GM12891 (cell line): ENCODE results near the gene MIA.

Source experiments
- DNase-seq: peaks from one replicate; pipeline ENCODE4 v3.0.0; 2011; ENCODE audit warnings: low spot score; ENCODE audit not compliant: insufficient read length
- FAIRE-seq: peaks from 2 replicates; lab custom pipeline; 2011; peaks lifted over from hg19 to GRCh38; lab: Jason Lieb, UNC
- PAX5 ChIP-seq: IDR thresholded peaks from 2 replicates; pipeline ENCODE4 v1.6.1; 2011; ENCODE audit warnings: low read length, moderate library complexity, mild to moderate bottlenecking; ENCODE audit not compliant: insufficient read depth, severe bottlenecking
- POLR2A ChIP-seq: IDR thresholded peaks from 2 replicates; pipeline ENCODE4 v1.6.1; 2011; ENCODE audit warnings: low read depth, low read length, control low read depth
- POLR2AphosphoS5 ChIP-seq: IDR thresholded peaks from 2 replicates; pipeline ENCODE4 v1.6.1; 2011; ENCODE audit warnings: low read depth, low read length, control low read depth
- POU2F2 ChIP-seq: IDR thresholded peaks from 2 replicates; pipeline ENCODE4 v1.6.1; 2011; ENCODE audit warnings: low read depth, mild to moderate bottlenecking, control low read depth, low read length, moderate library complexity
- SPI1 ChIP-seq: IDR thresholded peaks from 2 replicates; pipeline ENCODE4 v1.6.1; 2011; ENCODE audit warnings: low read depth, low read length, control low read depth
- TAF1 ChIP-seq: IDR thresholded peaks from 2 replicates; pipeline ENCODE4 v1.6.1; 2011; ENCODE audit warnings: low read depth, low read length, control low read depth

Gene MIA

DNA sequence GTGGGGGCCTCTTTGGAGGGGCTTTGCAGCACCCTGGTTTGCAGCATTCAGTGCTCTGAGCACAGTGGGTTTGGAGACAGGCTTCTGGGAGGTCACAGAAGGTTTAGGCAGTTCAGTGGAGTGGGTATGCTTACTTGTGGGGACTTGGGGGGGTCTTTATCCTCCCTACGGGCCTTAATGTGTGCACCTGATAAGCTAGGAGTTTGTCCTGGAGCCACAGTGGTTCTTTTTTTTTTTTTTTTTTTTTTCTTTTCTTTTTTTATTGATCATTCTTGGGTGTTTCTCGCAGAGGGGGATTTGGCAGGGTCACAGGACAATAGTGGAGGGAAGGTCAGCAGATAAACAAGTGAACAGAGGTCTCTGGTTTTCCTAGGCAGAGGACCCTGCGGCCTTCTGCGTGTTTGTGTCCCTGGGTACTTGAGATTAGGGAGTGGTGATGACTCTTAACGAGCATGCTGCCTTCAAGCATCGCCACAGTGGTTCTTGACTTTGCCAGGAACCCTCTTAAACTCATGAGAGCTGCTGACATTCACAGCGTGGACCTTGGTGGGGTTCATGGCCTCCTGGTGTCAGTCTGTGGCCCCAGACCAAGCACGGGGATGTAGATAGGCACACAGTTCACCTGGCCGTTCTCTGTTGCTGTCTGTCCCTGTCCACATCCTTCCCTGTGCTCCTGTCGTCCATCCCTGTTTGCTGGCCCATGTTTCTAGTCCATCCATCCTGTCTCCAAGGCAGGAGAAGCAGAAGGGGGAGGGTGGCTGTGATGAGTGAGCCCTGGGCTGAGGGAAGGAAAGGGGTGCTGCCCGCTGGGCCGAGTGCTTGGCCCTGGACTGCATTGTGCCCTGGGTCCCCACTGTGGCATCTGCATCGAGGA lies 26.3 kb downstream of the MIA start:
- DNase-seq (no peak), FAIRE-seq (no peak)
- no peak for TF ChIP-seq SPI1
- no peak for TF ChIP-seq POLR2AphosphoS5
- TF ChIP-seq POLR2A: no peak
- no peak for TF ChIP-seq POU2F2
- no peak for TF ChIP-seq TAF1
- no peak for TF ChIP-seq PAX5

DNA sequence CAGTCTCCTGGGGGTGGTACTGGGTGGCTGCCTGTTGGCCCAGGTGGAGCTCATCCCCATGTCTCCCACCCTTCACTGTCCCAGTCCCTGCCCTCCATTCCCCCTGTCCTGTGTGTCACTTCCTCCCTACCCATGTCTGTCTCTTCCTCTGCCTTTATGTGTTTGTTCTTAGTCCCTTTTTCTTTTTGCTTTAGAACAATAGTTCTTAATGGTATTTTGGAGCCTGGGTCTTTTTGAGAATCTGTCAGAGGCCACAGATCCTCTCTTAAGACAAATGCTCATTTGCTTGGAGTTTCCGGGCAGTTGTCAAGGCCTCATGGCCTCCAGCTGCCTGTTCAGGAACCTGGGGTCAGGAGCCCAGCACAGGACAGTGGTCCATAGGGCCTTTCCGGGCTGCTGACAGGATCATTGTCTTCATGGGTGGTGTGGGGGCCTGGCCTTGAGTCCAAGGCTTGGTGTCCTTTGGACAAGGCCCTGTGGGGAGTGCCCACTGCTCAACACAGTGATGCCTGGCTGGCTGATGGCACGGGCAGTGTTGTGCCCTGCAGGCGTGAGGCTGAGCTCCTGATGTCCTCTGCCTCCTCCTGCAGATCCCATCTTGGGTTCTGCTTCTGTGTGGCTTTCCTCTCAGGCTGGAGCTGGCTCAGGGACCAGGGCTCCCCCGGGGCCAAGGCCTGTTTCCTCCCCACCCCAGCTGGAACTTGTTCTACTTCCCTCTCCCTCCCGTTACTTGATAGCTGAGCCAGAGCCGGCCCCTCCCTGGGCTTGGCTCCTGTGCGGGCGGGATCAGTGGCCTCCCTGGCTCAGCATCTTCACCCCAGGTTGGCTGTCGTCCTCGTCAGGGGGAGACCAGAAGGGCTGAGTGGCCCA lies 27.2 kb downstream of the MIA start:
- DNase-seq: no peak
- no peak for FAIRE-seq
- 0 out of 2 replicates have a peak, but pooled peaks have one; percentile 48 for TF ChIP-seq SPI1
- TF ChIP-seq TAF1: no peak
- peak; percentile 26; the same call in 1 of the 2 replicates for TF ChIP-seq POLR2AphosphoS5
- TF ChIP-seq POU2F2: no peak
- no peak for TF ChIP-seq POLR2A
- no peak for TF ChIP-seq PAX5

DNA sequence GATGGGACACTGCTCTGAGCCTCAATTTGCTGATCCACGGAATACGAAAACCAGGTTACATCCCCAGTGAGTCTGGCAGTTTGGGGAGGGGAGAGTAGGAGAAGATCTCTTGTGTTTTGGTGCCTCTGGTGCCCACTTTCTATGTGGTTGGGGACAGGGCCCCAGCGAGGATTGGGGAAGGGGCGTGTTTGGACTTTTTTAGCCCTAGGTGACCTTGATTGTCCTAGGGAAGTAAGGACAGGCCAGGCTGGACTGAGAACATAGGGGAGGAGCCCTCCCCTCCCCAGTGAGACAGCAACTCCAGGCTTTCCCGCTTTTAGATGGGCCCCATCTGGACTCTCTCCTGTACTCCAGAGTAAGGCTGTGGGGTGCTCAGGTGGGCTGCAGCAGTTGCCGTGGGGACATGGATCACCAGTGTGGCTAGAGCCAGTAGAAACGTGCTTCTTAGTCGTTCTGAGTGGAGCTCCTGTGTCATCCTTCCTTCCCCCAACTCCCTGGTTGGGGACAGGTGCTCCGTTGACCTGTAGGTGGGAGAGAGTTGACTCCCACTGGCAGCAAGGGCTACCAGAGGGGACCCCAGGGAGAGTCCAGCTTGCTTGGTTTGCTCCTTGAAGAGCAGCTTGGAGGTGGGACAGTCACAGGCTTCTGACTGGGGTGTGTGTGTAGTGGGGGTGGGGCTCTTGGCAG lies 28.0 kb downstream of the MIA start:
- FAIRE-seq: no peak

DNA sequence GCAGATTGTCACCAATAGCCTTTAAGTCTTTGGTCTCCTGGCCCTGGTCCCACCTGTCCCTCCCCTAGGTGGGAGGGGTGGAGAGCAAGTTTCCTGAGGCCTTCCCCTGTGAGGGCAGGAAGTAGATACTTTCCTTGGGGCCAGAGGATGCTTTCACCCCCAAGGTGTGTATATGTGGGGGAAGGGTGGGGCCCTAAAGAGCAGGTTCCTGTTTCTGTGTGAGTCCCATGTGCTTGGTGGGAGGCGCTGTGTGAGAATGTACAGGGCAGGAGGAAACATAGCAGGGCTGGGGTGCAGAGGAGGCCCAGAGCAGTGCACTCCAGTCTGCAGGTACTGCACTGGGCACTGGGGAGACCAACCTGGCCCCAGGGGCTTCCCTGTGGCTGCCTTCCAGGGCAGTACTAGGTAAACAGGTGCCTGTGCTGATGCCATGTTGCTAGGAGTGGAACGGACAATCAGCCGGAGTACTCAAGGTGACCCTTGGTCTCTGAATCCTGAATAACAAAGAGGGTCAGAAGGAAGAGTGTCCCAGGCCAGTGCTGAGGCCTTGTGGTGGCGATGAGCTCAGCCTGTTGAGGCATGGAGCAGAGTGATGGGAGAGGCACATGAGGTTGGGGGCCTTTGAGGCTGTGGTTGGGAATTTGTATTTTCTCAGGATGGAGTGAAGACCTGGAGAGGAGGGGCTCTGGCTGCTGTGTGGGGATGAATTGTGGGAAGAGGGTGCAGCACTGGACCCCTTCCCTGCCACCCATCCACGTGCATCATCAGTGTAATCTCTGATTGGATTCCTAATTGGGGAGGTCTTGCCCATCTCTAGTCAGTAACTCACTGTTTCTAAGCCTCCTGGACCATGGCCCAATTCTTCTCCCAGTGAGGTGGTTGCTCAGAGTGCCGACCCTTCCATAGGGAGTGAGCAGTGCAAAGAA lies 28.8 kb downstream of the MIA start:
- DNase-seq: peak; percentile 58
- TF ChIP-seq POLR2A (no peak; the same call in 1 of the 2 replicates), POU2F2 (0 out of 2 replicates have a peak, but pooled peaks have one; percentile 19), SPI1 (peak; percentile 63), POLR2AphosphoS5 (peak; percentile 46)

More for the DNA sequence above, 28.0 kb downstream of the MIA start:
- no peak for DNase-seq
- no peak for TF ChIP-seq POU2F2
- no peak for TF ChIP-seq TAF1
- TF ChIP-seq POLR2A: no peak
- no peak for TF ChIP-seq PAX5
- no peak for TF ChIP-seq SPI1
- no peak for TF ChIP-seq POLR2AphosphoS5

GRCh38 chr19:40804783-40805242 lies 29.5 kb downstream of the MIA start:
- TF ChIP-seq SPI1: no peak
- TF ChIP-seq TAF1: no peak
- TF ChIP-seq PAX5: no peak
- no peak for TF ChIP-seq POLR2A
- no peak for TF ChIP-seq POU2F2
- no peak; the same call in 1 of the 2 replicates for TF ChIP-seq POLR2AphosphoS5
- FAIRE-seq (no peak), DNase-seq (no peak)

More for the DNA sequence above, 28.8 kb downstream of the MIA start:
- FAIRE-seq: peak; percentile 83

DNA sequence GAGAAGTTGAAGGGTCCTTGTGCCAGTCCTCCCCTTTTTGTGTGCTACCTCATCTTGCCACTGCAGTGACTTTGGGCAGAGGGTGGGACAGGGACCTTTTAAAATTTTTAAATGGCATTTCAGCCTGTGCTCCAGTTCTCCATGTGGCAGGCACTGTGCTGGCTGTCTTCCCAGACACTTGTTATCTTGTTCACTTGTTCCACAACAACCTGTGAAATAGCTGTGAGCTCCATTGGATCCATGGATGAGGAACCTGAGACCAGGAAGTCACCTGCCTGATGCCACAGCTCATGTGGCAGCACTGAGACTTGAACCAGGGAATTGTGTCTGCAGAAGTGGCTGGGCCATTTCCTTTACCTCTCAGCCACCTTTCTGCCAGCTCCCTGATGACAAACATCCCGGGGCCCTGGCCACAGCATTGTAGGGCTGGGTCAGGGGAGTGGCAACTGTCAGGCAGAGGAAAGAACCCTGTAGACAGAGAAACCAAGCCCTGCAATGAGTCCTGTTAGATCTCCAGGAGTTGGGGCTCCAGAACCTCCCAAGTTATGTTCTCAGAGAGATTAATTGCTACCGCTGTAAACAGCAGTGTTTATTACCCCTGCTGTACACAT lies 30.0 kb downstream of the MIA start:
- TF ChIP-seq PAX5: no peak
- FAIRE-seq (no peak), DNase-seq (no peak)

GRCh38 chr19:40806423-40807146 lies 31.3 kb downstream of the MIA start:
- FAIRE-seq (peak; percentile 89), DNase-seq (peak; percentile 90)
- TF ChIP-seq PAX5 (no peak), SPI1 (no peak), POLR2AphosphoS5 (peak; percentile 59), POU2F2 (no peak), POLR2A (peak; percentile 52; the same call in 1 of the 2 replicates), TAF1 (no peak)
